Vagina (tissue), 2 donors: ENCODE data around the gene NRP1.

Source experiments
- POLR2A ChIP-seq, 2 donors: fragments of 450-650 bp; IDR thresholded peaks; one replicate each; pipeline ENCODE4 v1.6.1; 2017; ENCODE audit warnings: antibody characterized with exemption in 2 of 2, mild to moderate bottlenecking in 2 of 2, moderate library complexity in 2 of 2
- TF ChIP-seq, protein P1 (sequence below), 3 experiments: fragments of 450-650 bp in 2 of 3; fragments of 200-600 bp in 1 of 3; sonication (generic) in 1 of 3; IDR thresholded peaks; one replicate each; pipeline ENCODE4 v1.5.1; 2017 to 2019; ENCODE audit warnings: antibody characterized with exemption in 3 of 3, mild to moderate bottlenecking in 2 of 3, moderate library complexity in 2 of 3

DNA sequence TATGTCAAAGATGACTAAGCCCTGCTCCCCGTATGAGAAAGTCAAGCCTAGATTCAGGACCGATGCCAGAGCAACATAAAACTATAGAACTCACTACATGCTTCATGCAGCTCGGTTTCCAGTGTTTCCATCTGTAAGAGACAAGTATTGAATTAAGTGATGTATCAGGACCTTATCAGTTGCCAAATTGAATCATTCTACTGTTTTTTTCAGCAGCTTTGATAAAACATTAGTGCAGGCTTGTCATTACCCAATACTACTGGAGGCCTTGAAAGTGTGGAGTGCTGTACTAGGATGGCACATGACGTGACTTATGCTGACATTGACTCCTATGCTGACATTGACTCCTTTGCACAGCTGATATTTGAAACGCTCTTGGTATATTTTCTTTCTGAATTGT, 10.8 kb upstream of the NRP1 start:
- TF ChIP-seq, protein P1, sequence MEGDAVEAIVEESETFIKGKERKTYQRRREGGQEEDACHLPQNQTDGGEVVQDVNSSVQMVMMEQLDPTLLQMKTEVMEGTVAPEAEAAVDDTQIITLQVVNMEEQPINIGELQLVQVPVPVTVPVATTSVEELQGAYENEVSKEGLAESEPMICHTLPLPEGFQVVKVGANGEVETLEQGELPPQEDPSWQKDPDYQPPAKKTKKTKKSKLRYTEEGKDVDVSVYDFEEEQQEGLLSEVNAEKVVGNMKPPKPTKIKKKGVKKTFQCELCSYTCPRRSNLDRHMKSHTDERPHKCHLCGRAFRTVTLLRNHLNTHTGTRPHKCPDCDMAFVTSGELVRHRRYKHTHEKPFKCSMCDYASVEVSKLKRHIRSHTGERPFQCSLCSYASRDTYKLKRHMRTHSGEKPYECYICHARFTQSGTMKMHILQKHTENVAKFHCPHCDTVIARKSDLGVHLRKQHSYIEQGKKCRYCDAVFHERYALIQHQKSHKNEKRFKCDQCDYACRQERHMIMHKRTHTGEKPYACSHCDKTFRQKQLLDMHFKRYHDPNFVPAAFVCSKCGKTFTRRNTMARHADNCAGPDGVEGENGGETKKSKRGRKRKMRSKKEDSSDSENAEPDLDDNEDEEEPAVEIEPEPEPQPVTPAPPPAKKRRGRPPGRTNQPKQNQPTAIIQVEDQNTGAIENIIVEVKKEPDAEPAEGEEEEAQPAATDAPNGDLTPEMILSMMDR (IDR thresholded peaks at IDR 0.05), result no peak
- TF ChIP-seq POLR2A (IDR thresholded peaks at IDR 0.05), result no peak
